ENCODE data around the gene GFAP.

DNA sequence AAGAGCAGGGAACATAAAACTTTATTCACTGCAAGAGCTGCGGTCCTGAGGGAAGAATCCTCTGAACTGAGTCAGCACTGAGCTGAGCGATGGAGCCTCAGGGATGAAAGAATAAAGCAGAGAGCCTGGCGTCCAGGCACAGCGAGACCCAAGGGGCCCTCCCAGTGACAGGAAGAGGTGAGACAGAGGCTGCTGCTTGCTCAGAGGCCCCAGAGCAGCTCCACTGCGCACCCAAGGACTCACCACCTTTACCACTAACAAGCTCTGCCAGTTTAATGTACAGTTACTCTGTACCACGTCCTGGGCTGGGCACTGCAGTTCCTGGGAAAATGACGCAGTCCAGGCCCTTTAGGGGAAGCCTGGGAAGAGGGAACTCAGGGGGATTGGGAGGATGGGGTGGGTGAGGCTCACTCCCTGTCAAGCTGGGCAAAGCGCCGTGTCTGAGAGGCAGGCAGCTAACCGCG is 5.6 kb downstream of the GFAP start:
- TF ChIP-seq, protein P1, sequence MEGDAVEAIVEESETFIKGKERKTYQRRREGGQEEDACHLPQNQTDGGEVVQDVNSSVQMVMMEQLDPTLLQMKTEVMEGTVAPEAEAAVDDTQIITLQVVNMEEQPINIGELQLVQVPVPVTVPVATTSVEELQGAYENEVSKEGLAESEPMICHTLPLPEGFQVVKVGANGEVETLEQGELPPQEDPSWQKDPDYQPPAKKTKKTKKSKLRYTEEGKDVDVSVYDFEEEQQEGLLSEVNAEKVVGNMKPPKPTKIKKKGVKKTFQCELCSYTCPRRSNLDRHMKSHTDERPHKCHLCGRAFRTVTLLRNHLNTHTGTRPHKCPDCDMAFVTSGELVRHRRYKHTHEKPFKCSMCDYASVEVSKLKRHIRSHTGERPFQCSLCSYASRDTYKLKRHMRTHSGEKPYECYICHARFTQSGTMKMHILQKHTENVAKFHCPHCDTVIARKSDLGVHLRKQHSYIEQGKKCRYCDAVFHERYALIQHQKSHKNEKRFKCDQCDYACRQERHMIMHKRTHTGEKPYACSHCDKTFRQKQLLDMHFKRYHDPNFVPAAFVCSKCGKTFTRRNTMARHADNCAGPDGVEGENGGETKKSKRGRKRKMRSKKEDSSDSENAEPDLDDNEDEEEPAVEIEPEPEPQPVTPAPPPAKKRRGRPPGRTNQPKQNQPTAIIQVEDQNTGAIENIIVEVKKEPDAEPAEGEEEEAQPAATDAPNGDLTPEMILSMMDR (IDR thresholded peaks at IDR 0.05) = no peak
- TF ChIP-seq POLR2A (IDR thresholded peaks at IDR 0.05) = no peak
